GM12878 (cell line): ENCODE data around the gene STIL. TPM values are rescaled to one million over a fixed set of nuclear protein-coding genes. Genes with fewer than 3 reads are reported as not detected.
A peak's percentile ranks its signal among the peaks of the same experiment; 100 is the strongest.

Source experiments
- ATF7 ChIP-seq: fragments of 450-650 bp; IDR thresholded peaks from 2 replicates; pipeline ENCODE4 v1.6.1; 2016; ENCODE audit warnings: low read depth, mild to moderate bottlenecking
- BACH1 ChIP-seq: fragments of 450-650 bp; IDR thresholded peaks from 2 replicates; pipeline ENCODE4 v1.6.1; 2017; ENCODE audit warnings: mild to moderate bottlenecking, borderline replicate concordance
- BHLHE40 ChIP-seq, 2 experiments: fragments of 450-650 bp in 1 of 2; IDR thresholded peaks; 2 replicates each; pipeline ENCODE4 v1.6.1; 2011 to 2017; ENCODE audit warnings: low read depth in 2 of 2, borderline replicate concordance in 1 of 2, improper control_type of control experiment in 1 of 2, low read length in 1 of 2, mild to moderate bottlenecking in 1 of 2
- BMI1 ChIP-seq: fragments of 450-650 bp; IDR thresholded peaks from 2 replicates; pipeline ENCODE4 v1.6.1; 2016; ENCODE audit warnings: mild to moderate bottlenecking, moderate library complexity, borderline replicate concordance
- GATAD2B ChIP-seq: fragments of 450-650 bp; conservative IDR thresholded peaks from 2 replicates; pipeline ENCODE4 v1.6.1; 2017; ENCODE audit warnings: low read depth, mild to moderate bottlenecking, moderate library complexity
- HDAC6 ChIP-seq: fragments of 200-600 bp; sonication (generic); IDR thresholded peaks from one replicate; pipeline ENCODE4 v1.8.0; 2017; ENCODE audit warnings: antibody characterized with exemption; ENCODE audit not compliant: unreplicated experiment
- LARP7 ChIP-seq: fragments of 450-650 bp; IDR thresholded peaks from 2 replicates; pipeline ENCODE4 v1.6.1; 2017; ENCODE audit warnings: mild to moderate bottlenecking
- MXI1 ChIP-seq: fragments of 150-350 bp; IDR thresholded peaks from 2 replicates; pipeline ENCODE4 v1.6.1; 2011; ENCODE audit warnings: low read depth, mild to moderate bottlenecking, inconsistent platforms, low read length, improper control_type of control experiment
- NFIC ChIP-seq: IDR thresholded peaks from 2 replicates; pipeline ENCODE4 v1.6.1; 2012; ENCODE audit warnings: low read depth, mild to moderate bottlenecking, inconsistent platforms, low read length, moderate library complexity
- NR2C1 ChIP-seq: fragments of 450-650 bp; IDR thresholded peaks from 2 replicates; pipeline ENCODE4 v1.6.1; 2017; ENCODE audit warnings: antibody characterized with exemption, mild to moderate bottlenecking, moderate library complexity
- POLR2AphosphoS5 ChIP-seq: IDR thresholded peaks from 2 replicates; pipeline ENCODE4 v1.6.1; 2011; ENCODE audit warnings: mild to moderate bottlenecking, low read length, inconsistent platforms
- SIX5 ChIP-seq: IDR thresholded peaks from 2 replicates; pipeline ENCODE4 v1.6.1; 2011; ENCODE audit warnings: mild to moderate bottlenecking, low read depth, low read length, moderate library complexity; ENCODE audit not compliant: severe bottlenecking
- SREBF1 ChIP-seq: IDR thresholded peaks from 2 replicates; pipeline ENCODE4 v1.6.1; 2012; ENCODE audit warnings: mild to moderate bottlenecking, low read length
- SRF ChIP-seq, 2 experiments: IDR thresholded peaks; 2 replicates each; pipeline ENCODE4 v1.6.1; 2011; ENCODE audit warnings: low read depth in 2 of 2, low read length in 2 of 2, mild to moderate bottlenecking in 1 of 2, moderate library complexity in 1 of 2
- TBL1XR1 ChIP-seq: IDR thresholded peaks from 2 replicates; pipeline ENCODE4 v1.6.1; 2012; ENCODE audit warnings: low read depth, low read length, improper control_type of control experiment
- YY1 ChIP-seq: IDR thresholded peaks from 2 replicates; pipeline ENCODE4 v1.6.1; 2011; ENCODE audit warnings: low read depth, mild to moderate bottlenecking, low read length
- polyA plus RNA-seq, 11 experiments: library from polyadenylated mRNA; depleted of rRNA in 4 of 11; unstranded in 6 of 11; stranded (reverse) in 5 of 11; fragments of >200 nt; fragmentation: Nextera tagmentation in 4 of 11; fragmentation: Illumina TruSeq in 1 of 11; extraction: Ambion mirVana in 4 of 11; extraction: Trizol in 1 of 11; gene quantifications; 1 replicate in 1 of 11; 2 replicates in 10 of 11; pipeline versions ENCODE4 v1.2.1 to v1.2.3, GENCODE V29; 2011 to 2016; ENCODE audit warnings: inconsistent platforms in 2 of 11, missing spikeins in 2 of 11, low read depth in 1 of 11
- total RNA-seq, 4 experiments: library from RNA; depleted of rRNA in 3 of 4; stranded (reverse); fragments of >200 nt in 3 of 4; fragmentation: Illumina TruSeq in 1 of 4; extraction: Trizol in 1 of 4; gene quantifications; 2 replicates each; pipeline versions ENCODE4 v1.2.1 to v1.2.3, GENCODE V29; 2013 to 2021
- TF ChIP-seq, protein P1 (sequence below): fragments of 450-650 bp; IDR thresholded peaks from 2 replicates; pipeline ENCODE4 v1.6.1; 2014; ENCODE audit warnings: mild to moderate bottlenecking
- TF ChIP-seq, protein P2 (sequence below): fragments of 450-650 bp; formaldehyde crosslinking; IDR thresholded peaks from 2 replicates; pipeline ENCODE4 v1.5.0; 2022; ENCODE audit warnings: mild to moderate bottlenecking, missing genetic modification characterization
- TF ChIP-seq, protein P3 (sequence below): IDR thresholded peaks from 2 replicates; pipeline ENCODE4 v1.6.1; 2011; ENCODE audit warnings: low read depth, mild to moderate bottlenecking, low read length, moderate library complexity, borderline replicate concordance; ENCODE audit errors: extremely low read depth
- TF ChIP-seq, protein P4 (sequence below): IDR thresholded peaks from 2 replicates; pipeline ENCODE4 v1.6.1; 2012; ENCODE audit warnings: low read depth, low read length, improper control_type of control experiment
- TF ChIP-seq, protein P5 (sequence below): fragments of 450-650 bp; IDR thresholded peaks from 2 replicates; pipeline ENCODE4 v1.6.1; 2017; ENCODE audit warnings: antibody characterized with exemption, mild to moderate bottlenecking, moderate library complexity

The STIL gene
- total and polyA plus RNA-seq, 10 of the 15 experiments (the other 5 are each of a cell fraction or from before 2014, with no cell fraction given): 6.0 to 35.1 (median 26.5) TPM

DNA sequence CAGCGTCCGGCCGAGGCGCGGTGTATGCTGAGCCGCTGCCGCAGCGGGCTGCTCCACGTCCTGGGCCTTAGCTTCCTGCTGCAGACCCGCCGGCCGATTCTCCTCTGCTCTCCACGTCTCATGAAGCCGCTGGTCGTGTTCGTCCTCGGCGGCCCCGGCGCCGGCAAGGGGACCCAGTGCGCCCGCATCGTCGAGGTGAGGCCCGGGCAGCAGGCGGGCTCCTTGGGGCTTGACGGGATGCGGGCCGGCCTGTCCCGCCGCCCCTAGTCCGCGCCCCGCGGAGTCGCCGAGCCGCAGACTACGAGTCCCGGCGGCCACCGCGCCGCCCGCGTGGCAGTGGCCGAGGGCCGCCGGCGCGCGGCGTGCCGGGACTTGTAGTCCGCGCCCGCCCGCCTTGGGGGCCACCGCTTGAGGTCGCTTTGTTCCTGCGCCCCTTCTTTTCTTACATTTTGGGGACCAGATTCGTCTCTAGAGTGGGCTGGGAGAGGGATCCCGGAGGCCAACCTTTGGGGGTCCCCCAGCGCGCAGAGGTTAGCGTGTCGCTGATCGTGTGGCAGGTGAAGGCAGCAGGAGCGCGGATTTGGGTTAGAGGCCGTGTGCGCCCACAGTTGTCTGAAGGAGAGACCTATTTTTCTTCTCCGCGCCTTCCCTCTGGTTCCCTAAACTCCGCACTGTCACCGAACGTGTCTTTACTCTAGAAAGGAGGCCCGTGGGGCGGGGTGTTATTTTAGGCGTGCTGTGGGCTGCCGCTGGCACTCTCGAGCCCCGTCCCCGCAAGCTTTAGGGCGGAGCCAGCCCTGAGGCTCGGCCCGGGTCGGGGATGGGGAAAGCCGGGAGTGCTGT, 20.2 kb upstream of the STIL start (continued):
- TF ChIP-seq SIX5 (peak; percentile 94), SRF (IDR thresholded peaks at IDR 0.05; ENCODE audit: low read depth in 2 of 2, low read length in 2 of 2) (no peak), GATAD2B (0 out of 2 replicates have a peak, but pooled peaks have one; percentile 55), BHLHE40 (IDR thresholded peaks at IDR 0.05; ENCODE audit: borderline replicate concordance in 1 of 2, low read depth in 2 of 2, low read length in 1 of 2) (peak; percentile 23 to 67; a peak in 2 of 4 replicates), POLR2AphosphoS5 (peak; percentile 14; the same call in 1 of the 2 replicates), TBL1XR1 (0 out of 2 replicates have a peak, but pooled peaks have one; percentile 7), ATF7 (no peak), YY1 (peak; percentile 77), NR2C1 (peak; percentile 84), NFIC (no peak), SREBF1 (no peak), BMI1 (no peak), BACH1 (peak; percentile 70), LARP7 (peak; percentile 95), MXI1 (peak; percentile 53), HDAC6 (no peak)
- TF ChIP-seq, protein P1, sequence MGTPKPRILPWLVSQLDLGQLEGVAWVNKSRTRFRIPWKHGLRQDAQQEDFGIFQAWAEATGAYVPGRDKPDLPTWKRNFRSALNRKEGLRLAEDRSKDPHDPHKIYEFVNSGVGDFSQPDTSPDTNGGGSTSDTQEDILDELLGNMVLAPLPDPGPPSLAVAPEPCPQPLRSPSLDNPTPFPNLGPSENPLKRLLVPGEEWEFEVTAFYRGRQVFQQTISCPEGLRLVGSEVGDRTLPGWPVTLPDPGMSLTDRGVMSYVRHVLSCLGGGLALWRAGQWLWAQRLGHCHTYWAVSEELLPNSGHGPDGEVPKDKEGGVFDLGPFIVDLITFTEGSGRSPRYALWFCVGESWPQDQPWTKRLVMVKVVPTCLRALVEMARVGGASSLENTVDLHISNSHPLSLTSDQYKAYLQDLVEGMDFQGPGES: 0 out of 2 replicates have a peak, but pooled peaks have one; percentile 20
- TF ChIP-seq, protein P2, sequence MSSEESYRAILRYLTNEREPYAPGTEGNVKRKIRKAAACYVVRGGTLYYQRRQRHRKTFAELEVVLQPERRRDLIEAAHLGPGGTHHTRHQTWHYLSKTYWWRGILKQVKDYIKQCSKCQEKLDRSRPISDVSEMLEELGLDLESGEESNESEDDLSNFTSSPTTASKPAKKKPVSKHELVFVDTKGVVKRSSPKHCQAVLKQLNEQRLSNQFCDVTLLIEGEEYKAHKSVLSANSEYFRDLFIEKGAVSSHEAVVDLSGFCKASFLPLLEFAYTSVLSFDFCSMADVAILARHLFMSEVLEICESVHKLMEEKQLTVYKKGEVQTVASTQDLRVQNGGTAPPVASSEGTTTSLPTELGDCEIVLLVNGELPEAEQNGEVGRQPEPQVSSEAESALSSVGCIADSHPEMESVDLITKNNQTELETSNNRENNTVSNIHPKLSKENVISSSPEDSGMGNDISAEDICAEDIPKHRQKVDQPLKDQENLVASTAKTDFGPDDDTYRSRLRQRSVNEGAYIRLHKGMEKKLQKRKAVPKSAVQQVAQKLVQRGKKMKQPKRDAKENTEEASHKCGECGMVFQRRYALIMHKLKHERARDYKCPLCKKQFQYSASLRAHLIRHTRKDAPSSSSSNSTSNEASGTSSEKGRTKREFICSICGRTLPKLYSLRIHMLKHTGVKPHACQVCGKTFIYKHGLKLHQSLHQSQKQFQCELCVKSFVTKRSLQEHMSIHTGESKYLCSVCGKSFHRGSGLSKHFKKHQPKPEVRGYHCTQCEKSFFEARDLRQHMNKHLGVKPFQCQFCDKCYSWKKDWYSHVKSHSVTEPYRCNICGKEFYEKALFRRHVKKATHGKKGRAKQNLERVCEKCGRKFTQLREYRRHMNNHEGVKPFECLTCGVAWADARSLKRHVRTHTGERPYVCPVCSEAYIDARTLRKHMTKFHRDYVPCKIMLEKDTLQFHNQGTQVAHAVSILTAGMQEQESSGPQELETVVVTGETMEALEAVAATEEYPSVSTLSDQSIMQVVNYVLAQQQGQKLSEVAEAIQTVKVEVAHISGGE (CRISPR knock-in tag): no peak
- TF ChIP-seq, protein P3, sequence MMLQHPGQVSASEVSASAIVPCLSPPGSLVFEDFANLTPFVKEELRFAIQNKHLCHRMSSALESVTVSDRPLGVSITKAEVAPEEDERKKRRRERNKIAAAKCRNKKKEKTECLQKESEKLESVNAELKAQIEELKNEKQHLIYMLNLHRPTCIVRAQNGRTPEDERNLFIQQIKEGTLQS: peak; percentile 61; the same call in 1 of the 2 replicates
- TF ChIP-seq, protein P4, sequence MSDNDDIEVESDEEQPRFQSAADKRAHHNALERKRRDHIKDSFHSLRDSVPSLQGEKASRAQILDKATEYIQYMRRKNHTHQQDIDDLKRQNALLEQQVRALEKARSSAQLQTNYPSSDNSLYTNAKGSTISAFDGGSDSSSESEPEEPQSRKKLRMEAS: no peak; the same call in 1 of the 2 replicates
- TF ChIP-seq, protein P5, sequence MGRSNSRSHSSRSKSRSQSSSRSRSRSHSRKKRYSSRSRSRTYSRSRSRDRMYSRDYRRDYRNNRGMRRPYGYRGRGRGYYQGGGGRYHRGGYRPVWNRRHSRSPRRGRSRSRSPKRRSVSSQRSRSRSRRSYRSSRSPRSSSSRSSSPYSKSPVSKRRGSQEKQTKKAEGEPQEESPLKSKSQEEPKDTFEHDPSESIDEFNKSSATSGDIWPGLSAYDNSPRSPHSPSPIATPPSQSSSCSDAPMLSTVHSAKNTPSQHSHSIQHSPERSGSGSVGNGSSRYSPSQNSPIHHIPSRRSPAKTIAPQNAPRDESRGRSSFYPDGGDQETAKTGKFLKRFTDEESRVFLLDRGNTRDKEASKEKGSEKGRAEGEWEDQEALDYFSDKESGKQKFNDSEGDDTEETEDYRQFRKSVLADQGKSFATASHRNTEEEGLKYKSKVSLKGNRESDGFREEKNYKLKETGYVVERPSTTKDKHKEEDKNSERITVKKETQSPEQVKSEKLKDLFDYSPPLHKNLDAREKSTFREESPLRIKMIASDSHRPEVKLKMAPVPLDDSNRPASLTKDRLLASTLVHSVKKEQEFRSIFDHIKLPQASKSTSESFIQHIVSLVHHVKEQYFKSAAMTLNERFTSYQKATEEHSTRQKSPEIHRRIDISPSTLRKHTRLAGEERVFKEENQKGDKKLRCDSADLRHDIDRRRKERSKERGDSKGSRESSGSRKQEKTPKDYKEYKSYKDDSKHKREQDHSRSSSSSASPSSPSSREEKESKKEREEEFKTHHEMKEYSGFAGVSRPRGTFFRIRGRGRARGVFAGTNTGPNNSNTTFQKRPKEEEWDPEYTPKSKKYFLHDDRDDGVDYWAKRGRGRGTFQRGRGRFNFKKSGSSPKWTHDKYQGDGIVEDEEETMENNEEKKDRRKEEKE: no peak
